Bronchial epithelial cell (primary cell): ENCODE results near the gene PLXNA4. TPM values are rescaled to one million over a fixed set of nuclear protein-coding genes. Genes with fewer than 3 reads are reported as not detected.
A peak's percentile ranks its signal among the peaks of the same experiment; 100 is the strongest.

Experiments used
- DNase-seq: peaks from one replicate; pipeline ENCODE4 v3.0.0-alpha.2; 2010; ENCODE audit warnings: low read depth
- FAIRE-seq: peaks from 2 replicates; lab custom pipeline; 2011; peaks lifted over from hg19 to GRCh38; lab: Jason Lieb, UNC
- H3K27me3 ChIP-seq: 2 replicates; pipeline ENCODE4 v1.5.1; 2011; ENCODE audit warnings: low read length; ENCODE audit not compliant: control insufficient read depth, insufficient read depth
- H3K36me3 ChIP-seq: 2 replicates; pipeline ENCODE4 v1.5.1; 2011; ENCODE audit warnings: low read length; ENCODE audit not compliant: control insufficient read depth, insufficient read depth
- H3K4me3 ChIP-seq: 2 replicates; pipeline ENCODE4 v1.5.1; 2011; ENCODE audit warnings: mild to moderate bottlenecking, low read depth, low read length, control low read depth
- CTCF ChIP-seq: IDR thresholded peaks from 2 replicates; pipeline ENCODE4 v1.5.1; 2011; ENCODE audit warnings: mild to moderate bottlenecking, moderate library complexity, low read length, control low read depth, inconsistent platforms; ENCODE audit not compliant: insufficient read depth, severe bottlenecking
- total RNA-seq: library from RNA; depleted of rRNA; stranded (reverse); fragments of >200 nt; gene quantifications from 2 replicates; pipeline ENCODE4 v1.2.1, GENCODE V29; 2014

The PLXNA4 gene
- total RNA-seq, 1 donor from 2014 or later = under 0.01 TPM

- no peak for TF ChIP-seq CTCF
- Histone ChIP-seq H3K4me3 (no peak overlapping the region), H3K27me3 (no peaks in the 10 kb centered on the region), H3K36me3 (no peaks in the 10 kb centered on the region)
- no peak for DNase-seq
- FAIRE-seq = no peak
Observed at GRCh38 chr7:132584796-132585494, 8.7 kb upstream of the PLXNA4 start.

GRCh38 chr7:132581431-132581830, 5.2 kb upstream of the PLXNA4 start:
- TF ChIP-seq CTCF = no peak
- no peaks in the 10 kb centered on the region for H3K36me3 ChIP-seq
- H3K27me3 ChIP-seq = peaks cover 10% of the 10 kb centered on the region
- H3K4me3 ChIP-seq = no peak overlapping the region
- DNase-seq = no peak
- FAIRE-seq = peak; percentile 76

- peaks cover 14% of the 10 kb centered on the region for H3K27me3 ChIP-seq
- FAIRE-seq (peak; percentile 84), DNase-seq (peak; percentile 58)
- peak; percentile 80 for TF ChIP-seq CTCF
- H3K36me3 ChIP-seq = no peaks in the 10 kb centered on the region
- H3K4me3 ChIP-seq = no peak overlapping the region
Observed at GRCh38 chr7:132580717-132581285, 4.5 kb upstream of the PLXNA4 start.

GRCh38 chr7:132580277-132580676, 4.0 kb upstream of the PLXNA4 start:
- no peaks in the 10 kb centered on the region for H3K36me3 ChIP-seq
- H3K27me3 ChIP-seq = peaks cover 19% of the 10 kb centered on the region
- no peak for TF ChIP-seq CTCF
- H3K4me3 ChIP-seq = no peak overlapping the region
- FAIRE-seq (no peak), DNase-seq (peak; percentile 22)

GRCh38 chr7:132579260-132579899, 3.1 kb upstream of the PLXNA4 start:
- H3K27me3 ChIP-seq = peaks cover 28% of the 10 kb centered on the region
- no peak for DNase-seq
- TF ChIP-seq CTCF = no peak
- no peaks in the 10 kb centered on the region for H3K36me3 ChIP-seq
- no peak for FAIRE-seq
- no peak overlapping the region for H3K4me3 ChIP-seq
